ENCODE data around the gene UIMC1.
"Not testable (repeated sequence)": the region's sequence is repeated elsewhere in the genome, so short reads cannot be mapped to it uniquely, and the experiment has no call there.

The UIMC1 gene

DNA sequence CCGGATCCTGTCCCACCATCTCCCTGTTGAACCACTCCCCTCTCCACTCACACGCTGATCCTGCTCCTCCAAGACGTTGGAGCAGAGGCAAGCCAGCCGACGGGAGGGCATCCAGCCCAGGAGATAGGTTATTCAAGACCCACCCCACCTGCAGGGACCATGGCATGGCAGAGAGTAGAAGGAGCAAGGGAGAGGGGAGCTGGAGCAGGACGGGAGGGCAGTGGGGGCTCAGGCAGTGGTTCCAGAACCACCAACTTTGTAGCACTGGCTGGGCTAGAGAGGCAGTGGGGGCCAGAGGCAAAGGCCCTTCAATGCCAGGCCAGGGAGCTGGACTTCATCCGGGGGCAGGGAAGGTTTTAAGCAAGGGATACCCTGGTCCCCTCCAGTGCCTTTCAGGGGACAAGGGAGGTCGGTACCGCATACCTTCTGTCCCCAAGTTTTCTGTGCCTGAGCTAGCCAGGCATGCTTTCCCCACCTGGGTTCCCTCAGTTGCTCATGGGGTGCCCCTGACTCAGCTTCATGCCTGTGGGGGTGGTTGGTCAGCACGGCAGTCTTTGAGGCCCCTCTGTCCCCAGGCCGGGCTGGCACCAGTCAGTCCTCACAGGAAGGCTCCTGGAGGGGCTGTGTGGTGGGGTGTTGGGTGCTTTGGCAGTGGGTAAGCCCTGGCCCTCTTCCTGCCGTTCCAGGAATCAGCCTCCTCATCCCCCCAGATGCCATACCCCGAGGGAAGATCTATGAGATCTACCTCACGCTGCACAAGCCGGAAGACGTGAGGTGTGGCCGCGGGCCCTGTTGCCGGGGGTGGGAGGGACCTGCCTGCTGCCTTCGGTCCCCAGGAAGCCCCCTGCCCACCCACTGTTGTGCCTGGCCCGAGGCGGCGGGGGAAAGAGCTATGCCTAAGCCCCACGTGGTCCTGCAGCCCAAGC, 129.8 kb downstream of the UIMC1 start:
- Mint-ChIP-seq H3K27ac (no peak overlapping the region), H3K4me1 (peaks cover 6% of the 10 kb centered on the region), H3K9me3 (peaks cover 4% of the 10 kb centered on the region), H3K27me3 (peaks cover 20% of the 10 kb centered on the region), H3K36me3 (no peaks in the 10 kb centered on the region), H3K4me3 (no peak overlapping the region)
- no peak for DNase-seq (ENCODE audit: low spot score in 2 of 2)
- no peak for ATAC-seq (ENCODE audit: low read depth)

DNA sequence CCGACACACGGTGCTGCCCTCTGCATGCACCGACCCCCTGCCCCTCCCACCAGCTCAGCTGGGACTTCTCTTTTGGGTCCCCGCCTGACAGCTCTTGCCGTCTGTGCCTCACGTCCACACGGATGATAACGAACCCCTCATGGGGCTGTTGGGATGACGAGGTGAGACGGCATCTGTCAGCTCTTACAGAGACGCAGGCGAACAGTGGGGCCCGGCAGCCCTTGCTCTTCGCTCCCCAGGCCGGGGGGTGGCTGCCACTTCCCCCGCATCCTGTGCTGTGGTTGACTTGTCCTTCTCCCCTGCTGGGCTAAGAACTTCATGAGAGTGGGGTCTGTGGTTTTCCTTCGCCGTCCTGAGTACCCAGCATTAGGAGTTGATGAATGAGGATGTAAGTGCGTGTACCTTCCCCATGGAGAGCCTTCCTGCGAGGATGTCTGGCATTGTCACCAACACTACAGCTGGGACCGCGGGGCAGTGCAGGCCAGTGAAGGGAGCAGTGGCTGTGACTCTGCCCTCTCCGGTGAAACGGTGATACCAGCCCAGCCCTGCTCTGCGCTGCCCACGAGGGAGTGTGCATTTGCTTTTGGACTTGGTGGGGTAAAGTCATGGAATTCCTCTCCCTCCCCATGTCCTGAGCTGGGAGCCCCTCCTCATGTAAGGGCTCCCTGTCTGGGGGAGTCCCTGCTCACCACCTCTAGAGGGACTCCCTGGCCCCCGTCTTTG, 130.6 kb downstream of the UIMC1 start:
- H3K27me3 Mint-ChIP-seq, result peaks cover 20% of the 10 kb centered on the region
- DNase-seq (ENCODE audit: low spot score in 2 of 2) (no peak), ATAC-seq (ENCODE audit: low read depth) (no peak)
- H3K36me3 Mint-ChIP-seq, result no peaks in the 10 kb centered on the region
- no peak overlapping the region for H3K27ac Mint-ChIP-seq
- peaks cover 6% of the 10 kb centered on the region for H3K4me1 Mint-ChIP-seq
- no peak overlapping the region for H3K4me3 Mint-ChIP-seq
- H3K9me3 Mint-ChIP-seq, result peaks cover 4% of the 10 kb centered on the region

DNA sequence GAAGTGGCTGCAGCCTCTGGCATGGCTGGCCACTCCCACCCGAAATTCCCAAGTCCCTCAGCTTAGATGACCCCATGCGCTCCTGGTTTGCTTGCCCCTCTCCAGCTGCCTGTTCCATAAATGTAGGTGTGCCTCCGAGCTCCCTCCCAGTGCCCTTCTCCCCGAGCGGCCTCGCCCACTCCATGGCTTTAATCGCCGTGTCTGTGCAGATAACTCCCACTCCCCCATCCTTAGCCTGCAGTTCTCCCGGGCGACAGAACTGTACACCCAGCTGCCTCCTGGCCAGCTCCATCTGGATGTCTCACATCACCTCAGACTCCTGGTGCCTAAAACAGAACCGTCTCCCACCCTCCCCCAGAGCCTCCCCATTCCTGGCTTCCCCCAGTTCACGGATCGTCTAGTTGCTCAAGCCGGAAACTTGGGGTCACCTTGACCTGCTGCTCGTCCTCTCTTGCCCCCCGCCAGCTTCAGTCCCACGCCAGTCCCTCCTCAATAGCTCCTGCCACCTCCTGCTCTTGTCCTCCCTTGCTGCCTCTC, 131.5 kb downstream of the UIMC1 start:
- peaks cover 19% of the 10 kb centered on the region for H3K27me3 Mint-ChIP-seq
- H3K4me1 Mint-ChIP-seq, result peaks cover 8% of the 10 kb centered on the region
- H3K9me3 Mint-ChIP-seq, result peaks cover 4% of the 10 kb centered on the region
- H3K27ac Mint-ChIP-seq, result no peak overlapping the region
- no peak for DNase-seq (ENCODE audit: low spot score in 2 of 2)
- ATAC-seq (ENCODE audit: low read depth), result no peak
- H3K4me3 Mint-ChIP-seq, result no peak overlapping the region
- no peaks in the 10 kb centered on the region for H3K36me3 Mint-ChIP-seq

DNA sequence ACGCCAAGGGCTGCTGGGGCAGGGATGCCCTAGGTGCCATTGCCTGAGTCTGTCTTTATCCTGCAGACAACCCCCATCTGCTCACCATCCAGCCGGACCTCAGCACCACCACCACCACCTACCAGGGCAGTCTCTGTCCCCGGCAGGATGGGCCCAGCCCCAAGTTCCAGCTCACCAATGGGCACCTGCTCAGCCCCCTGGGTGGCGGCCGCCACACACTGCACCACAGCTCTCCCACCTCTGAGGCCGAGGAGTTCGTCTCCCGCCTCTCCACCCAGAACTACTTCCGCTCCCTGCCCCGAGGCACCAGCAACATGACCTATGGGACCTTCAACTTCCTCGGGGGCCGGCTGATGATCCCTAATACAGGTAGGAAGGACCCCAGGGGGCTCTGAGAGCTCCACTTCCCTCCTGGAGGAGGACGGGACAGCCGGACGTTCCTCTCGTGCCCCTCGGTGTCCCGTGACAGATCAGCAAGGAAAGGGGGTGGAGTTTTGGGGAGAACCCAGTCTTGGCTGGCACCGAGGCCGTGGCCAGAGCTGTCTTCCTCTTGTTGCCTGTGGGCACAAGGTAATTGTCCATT, 132.3 kb downstream of the UIMC1 start:
- H3K27me3 Mint-ChIP-seq, result peaks cover 16% of the 10 kb centered on the region
- peaks cover 4% of the 10 kb centered on the region for H3K9me3 Mint-ChIP-seq
- H3K36me3 Mint-ChIP-seq, result no peaks in the 10 kb centered on the region
- no peak overlapping the region for H3K27ac Mint-ChIP-seq
- H3K4me3 Mint-ChIP-seq, result no peak overlapping the region
- DNase-seq (ENCODE audit: low spot score in 2 of 2) (no peak), ATAC-seq (ENCODE audit: low read depth) (no peak)
- peaks cover 8% of the 10 kb centered on the region for H3K4me1 Mint-ChIP-seq

DNA sequence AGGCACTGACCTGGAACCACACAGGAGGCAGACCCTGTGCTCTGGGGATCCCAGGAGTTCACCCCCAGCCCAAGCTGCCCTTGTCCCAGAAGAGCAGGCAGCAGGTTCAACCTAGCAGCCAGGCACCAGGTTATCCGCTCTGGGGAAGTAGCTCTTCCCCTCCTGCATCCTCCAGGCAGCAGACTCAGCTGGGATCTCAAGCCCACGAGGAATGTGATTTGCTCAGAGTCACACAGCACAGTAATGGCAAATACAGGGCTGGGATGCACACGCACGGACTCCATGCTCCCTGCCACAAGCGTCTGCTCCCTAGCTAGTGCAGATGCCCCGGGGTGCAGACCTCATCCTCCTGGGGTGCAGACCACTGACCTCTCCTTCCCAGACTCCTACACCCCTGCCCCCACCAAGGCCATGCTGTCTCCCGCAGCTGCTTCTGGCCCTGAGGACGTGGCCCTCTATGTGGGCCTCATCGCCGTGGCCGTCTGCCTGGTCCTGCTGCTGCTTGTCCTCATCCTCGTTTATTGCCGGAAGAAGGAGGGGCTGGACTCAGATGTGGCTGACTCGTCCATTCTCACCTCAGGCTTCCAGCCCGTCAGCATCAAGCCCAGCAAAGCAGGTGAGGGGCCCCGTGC, 132.9 kb downstream of the UIMC1 start:
- Mint-ChIP-seq H3K4me3 (no peak overlapping the region), H3K36me3 (no peaks in the 10 kb centered on the region), H3K27ac (no peak overlapping the region), H3K27me3 (peaks cover 15% of the 10 kb centered on the region), H3K4me1 (peaks cover 8% of the 10 kb centered on the region), H3K9me3 (peaks cover 4% of the 10 kb centered on the region)
- no peak for DNase-seq (ENCODE audit: low spot score in 2 of 2)
- no peak for ATAC-seq (ENCODE audit: low read depth)

DNA sequence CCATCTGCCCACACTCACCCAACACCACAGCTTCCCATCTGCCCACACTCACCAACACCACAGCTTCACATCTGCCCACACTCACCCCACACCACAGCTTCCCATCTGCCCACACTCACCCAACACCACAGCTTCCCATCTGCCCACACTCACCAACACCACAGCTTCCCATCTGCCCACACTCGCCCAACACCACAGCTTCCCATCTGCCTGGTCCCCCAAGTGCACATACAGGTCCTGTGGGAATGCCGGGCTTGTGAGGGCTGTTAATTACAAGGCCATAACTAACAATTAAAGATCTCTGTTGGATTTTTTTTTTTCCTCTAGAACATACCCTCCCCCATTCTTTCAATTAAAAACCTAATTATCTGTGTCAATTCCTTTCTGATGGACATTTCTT, 133.6 kb downstream of the UIMC1 start:
- H3K4me1 Mint-ChIP-seq; DNase-seq (ENCODE audit: low spot score in 2 of 2); H3K27ac Mint-ChIP-seq; ATAC-seq (ENCODE audit: low read depth); H3K4me3 Mint-ChIP-seq; H3K9me3 Mint-ChIP-seq; H3K36me3 Mint-ChIP-seq; H3K27me3 Mint-ChIP-seq: not testable (repeated sequence)

DNA sequence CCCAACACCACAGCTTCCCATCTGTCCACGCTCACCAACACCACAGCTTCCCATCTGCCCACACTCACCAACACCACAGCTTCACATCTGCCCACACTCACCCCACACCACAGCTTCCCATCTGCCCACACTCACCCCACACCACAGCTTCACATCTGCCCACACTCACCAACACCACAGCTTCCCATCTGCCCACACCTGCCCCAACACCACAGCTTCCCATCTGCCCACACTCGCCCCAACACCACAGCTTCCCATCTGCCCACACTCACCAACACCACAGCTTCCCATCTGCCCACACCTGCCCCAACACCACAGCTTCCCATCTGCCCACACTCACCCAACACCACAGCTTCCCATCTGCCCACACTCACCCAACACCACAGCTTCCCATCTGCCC, 134.0 kb downstream of the UIMC1 start:
- H3K27me3 Mint-ChIP-seq; H3K4me1 Mint-ChIP-seq; H3K9me3 Mint-ChIP-seq; H3K36me3 Mint-ChIP-seq; H3K4me3 Mint-ChIP-seq; H3K27ac Mint-ChIP-seq; ATAC-seq (ENCODE audit: low read depth); DNase-seq (ENCODE audit: low spot score in 2 of 2): not testable (repeated sequence)

DNA sequence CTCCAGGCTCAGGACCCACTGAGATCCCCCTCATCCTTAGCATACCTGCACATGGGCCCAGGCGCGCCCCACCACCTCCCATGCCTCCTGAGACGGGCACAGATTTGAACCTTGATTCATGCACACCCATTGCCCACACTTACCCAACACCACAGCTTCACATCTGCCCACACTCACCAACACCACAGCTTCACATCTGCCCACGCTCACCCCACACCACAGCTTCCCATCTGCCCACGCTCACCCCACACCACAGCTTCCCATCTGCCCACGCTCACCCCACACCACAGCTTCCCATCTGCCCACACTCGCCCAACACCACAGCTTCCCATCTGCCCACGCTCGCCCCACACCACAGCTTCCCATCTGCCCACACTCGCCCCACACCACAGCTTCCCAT, 135.9 kb downstream of the UIMC1 start:
- not testable (repeated sequence) for DNase-seq (ENCODE audit: low spot score in 2 of 2); ATAC-seq (ENCODE audit: low read depth); H3K36me3 Mint-ChIP-seq; H3K4me3 Mint-ChIP-seq; H3K9me3 Mint-ChIP-seq; H3K4me1 Mint-ChIP-seq; H3K27ac Mint-ChIP-seq
- H3K27me3 Mint-ChIP-seq, result peaks cover 11% of the 10 kb centered on the region

DNA sequence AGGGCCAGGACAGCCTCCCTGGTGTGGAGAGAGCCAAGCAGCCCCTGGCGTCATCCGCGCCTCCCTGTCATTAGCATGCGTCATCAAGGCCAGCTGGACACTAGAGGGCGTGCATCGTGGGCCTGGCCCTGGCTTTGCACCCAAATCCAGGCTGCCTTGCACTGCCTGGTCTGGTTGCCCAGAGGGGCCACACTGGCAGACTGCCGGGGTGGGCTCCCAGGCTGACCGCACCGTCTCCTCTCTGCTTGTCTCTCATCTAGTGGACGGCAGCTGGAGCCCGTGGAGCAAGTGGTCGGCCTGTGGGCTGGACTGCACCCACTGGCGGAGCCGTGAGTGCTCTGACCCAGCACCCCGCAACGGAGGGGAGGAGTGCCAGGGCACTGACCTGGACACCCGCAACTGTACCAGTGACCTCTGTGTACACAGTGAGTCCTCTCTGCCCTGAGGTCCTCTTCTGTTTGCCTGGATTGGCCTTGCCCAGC, 136.4 kb downstream of the UIMC1 start:
- ATAC-seq (ENCODE audit: low read depth) (no peak), DNase-seq (ENCODE audit: low spot score in 2 of 2) (no peak)
- Mint-ChIP-seq H3K27me3 (peaks cover 7% of the 10 kb centered on the region), H3K4me1 (peaks cover 8% of the 10 kb centered on the region), H3K36me3 (no peaks in the 10 kb centered on the region), H3K9me3 (peaks cover 4% of the 10 kb centered on the region), H3K27ac (no peak overlapping the region), H3K4me3 (no peak overlapping the region)

DNA sequence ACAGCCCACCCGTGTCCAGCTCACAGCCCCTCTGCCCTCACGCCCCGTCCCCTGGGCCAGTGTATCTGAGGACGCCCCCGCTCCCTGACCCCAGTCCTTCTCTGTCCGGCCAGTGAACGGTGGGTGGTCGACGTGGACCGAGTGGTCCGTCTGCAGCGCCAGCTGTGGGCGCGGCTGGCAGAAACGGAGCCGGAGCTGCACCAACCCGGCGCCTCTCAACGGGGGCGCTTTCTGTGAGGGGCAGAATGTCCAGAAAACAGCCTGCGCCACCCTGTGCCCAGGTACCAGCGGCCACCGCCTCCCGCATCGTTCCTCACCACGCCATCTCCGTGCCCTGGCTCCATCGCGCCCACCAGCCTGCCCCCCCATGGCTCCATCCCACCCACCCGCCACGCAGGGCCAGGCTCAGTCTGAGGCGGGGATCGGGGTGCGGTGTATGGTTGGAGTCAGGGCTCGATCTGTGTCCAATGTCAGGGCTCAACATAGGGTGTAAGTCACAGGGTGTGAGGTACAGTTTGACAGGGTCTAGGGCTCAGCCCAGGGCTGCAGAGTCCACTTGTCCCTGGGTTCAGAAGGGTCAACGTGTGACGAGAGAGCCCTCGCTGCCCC, 137.0 kb downstream of the UIMC1 start:
- H3K4me1 Mint-ChIP-seq, result peaks cover 8% of the 10 kb centered on the region
- H3K9me3 Mint-ChIP-seq, result peaks cover 4% of the 10 kb centered on the region
- DNase-seq (ENCODE audit: low spot score in 2 of 2) (no peak), ATAC-seq (ENCODE audit: low read depth) (no peak)
- no peak overlapping the region for H3K4me3 Mint-ChIP-seq
- no peaks in the 10 kb centered on the region for H3K36me3 Mint-ChIP-seq
- peaks cover 7% of the 10 kb centered on the region for H3K27me3 Mint-ChIP-seq
- H3K27ac Mint-ChIP-seq, result no peak overlapping the region

DNA sequence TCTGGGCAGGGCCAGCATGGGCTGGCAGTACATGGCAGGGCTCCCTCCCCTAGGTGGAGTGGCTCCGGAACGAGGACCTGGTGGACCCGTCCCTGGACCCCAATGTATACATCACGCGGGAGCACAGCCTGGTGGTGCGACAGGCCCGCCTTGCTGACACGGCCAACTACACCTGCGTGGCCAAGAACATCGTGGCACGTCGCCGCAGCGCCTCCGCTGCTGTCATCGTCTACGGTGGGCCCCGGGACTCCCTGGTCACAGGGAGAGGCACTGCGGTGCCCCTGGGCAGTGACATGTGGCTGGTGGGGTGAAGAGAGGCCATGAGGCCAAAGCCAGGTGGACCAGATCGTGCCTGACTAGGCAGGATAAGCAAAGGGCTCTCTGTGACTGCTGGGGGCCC, 137.8 kb downstream of the UIMC1 start:
- Mint-ChIP-seq H3K4me3 (no peak overlapping the region), H3K9me3 (peaks cover 4% of the 10 kb centered on the region), H3K27me3 (peaks cover 12% of the 10 kb centered on the region), H3K4me1 (peaks cover 7% of the 10 kb centered on the region), H3K36me3 (no peaks in the 10 kb centered on the region), H3K27ac (no peak overlapping the region)
- DNase-seq (ENCODE audit: low spot score in 2 of 2), result no peak
- ATAC-seq (ENCODE audit: low read depth), result no peak

DNA sequence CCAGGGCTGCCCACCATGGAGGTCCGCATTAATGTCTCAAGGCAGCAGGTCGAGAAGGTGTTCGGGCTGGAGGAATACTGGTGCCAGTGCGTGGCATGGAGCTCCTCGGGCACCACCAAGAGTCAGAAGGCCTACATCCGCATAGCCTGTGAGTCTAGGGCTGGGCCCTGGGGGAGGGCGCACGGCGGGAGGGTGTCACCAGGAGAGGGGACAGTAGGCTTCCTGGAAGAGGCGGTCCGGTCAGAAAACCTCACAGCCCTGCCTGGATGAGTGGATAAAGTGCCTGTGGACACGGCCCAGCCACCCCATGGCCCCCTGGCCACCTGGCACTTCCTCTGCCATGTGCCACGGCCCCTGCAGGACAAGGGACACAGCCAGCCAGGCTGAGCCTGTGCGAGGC, 138.5 kb downstream of the UIMC1 start:
- no peak overlapping the region for H3K4me3 Mint-ChIP-seq
- peaks cover 2% of the 10 kb centered on the region for H3K9me3 Mint-ChIP-seq
- ATAC-seq (ENCODE audit: low read depth), result no peak
- H3K27me3 Mint-ChIP-seq, result peaks cover 14% of the 10 kb centered on the region
- H3K4me1 Mint-ChIP-seq, result peaks cover 6% of the 10 kb centered on the region
- H3K36me3 Mint-ChIP-seq, result no peaks in the 10 kb centered on the region
- no peak overlapping the region for H3K27ac Mint-ChIP-seq
- DNase-seq (ENCODE audit: low spot score in 2 of 2), result no peak

DNA sequence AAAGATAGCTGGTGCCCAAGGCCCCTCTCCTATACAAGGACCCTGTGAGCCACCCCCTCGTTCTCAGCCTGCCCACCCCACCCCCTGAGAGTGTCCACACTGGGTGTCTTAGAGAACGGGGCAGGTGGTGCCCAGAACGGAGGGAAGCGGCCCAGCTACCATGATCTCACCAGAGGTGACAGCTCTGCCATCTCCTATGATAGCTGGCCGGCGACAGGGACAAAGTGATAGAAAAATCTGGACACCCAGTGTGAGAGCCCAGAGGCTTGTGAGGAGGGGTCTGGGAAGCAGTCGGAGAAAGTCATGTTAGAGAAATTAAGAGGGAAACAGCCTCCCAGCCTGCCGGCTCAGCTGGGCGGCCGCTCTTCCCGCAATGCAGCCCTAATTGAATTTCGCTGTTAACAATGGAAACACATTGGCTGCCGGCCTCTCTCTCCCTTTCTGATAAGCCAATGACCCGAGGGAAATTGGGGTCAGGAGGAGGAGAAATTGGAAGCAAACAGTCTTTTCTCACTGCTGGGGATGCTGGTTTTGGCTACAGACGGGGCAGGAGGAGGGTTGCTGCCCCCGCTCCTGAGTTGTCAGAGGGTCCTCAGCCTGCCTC, 139.8 kb downstream of the UIMC1 start:
- peaks cover 6% of the 10 kb centered on the region for H3K4me1 Mint-ChIP-seq
- peaks cover 20% of the 10 kb centered on the region for H3K27me3 Mint-ChIP-seq
- ATAC-seq (ENCODE audit: low read depth), result no peak
- no peak for DNase-seq (ENCODE audit: low spot score in 2 of 2)
- H3K4me3 Mint-ChIP-seq, result no peak overlapping the region
- H3K27ac Mint-ChIP-seq, result no peak overlapping the region
- no peaks in the 10 kb centered on the region for H3K36me3 Mint-ChIP-seq
- H3K9me3 Mint-ChIP-seq, result no peaks in the 10 kb centered on the region
